GM18951 (cell line): ENCODE data around the gene HDAC6.

ENCODE experiments used
- POLR2A ChIP-seq: IDR thresholded peaks from 4 replicates; pipeline ENCODE4 v1.6.1; 2011; ENCODE audit warnings: mild to moderate bottlenecking; ENCODE audit not compliant: insufficient read length, insufficient read depth; ENCODE audit errors: extremely low read depth
- in situ Hi-C: fragments of 300-500 bp; cut with MboI; formaldehyde crosslinking; loops from one replicate; pipeline ENCODE4 v1.12.0; 2022; ENCODE audit warnings: low sequenced_read_pairs, mixed read lengths, inconsistent platforms; ENCODE audit not compliant: unreplicated experiment

HDAC6 gene

GRCh38 chrX:48801280-48802088 lies at the start of gene HDAC6:
TSS of gene HDAC6 (plus strand) at chrX:48802067. CDS start at chrX:48802693, 626 bp downstream.
- peak; percentile 49 for TF ChIP-seq POLR2A
- in situ Hi-C loops = no loop called here

GRCh38 chrX:48752498-48752897 lies 49.4 kb upstream of the HDAC6 start:
- in situ Hi-C loops = no loop called here
- TF ChIP-seq POLR2A = no peak

- in situ Hi-C loops = no loop called here
- no peak for TF ChIP-seq POLR2A
Observed at GRCh38 chrX:48753708-48754228, 48.1 kb upstream of the HDAC6 start.

- in situ Hi-C loops = no loop called here
- TF ChIP-seq POLR2A = no peak
Observed at GRCh38 chrX:48754238-48754637, 47.6 kb upstream of the HDAC6 start.

- no peak for TF ChIP-seq POLR2A
- in situ Hi-C loops = no loop called here
Observed at GRCh38 chrX:48761674-48762471, 40.0 kb upstream of the HDAC6 start, which contains the start of gene GLOD5. TSS of gene GLOD5 (plus strand) at chrX:48761747. CDS start at chrX:48761791, 44 bp downstream.

GRCh38 chrX:48769230-48769629 lies 32.6 kb upstream of the HDAC6 start:
- no peak for TF ChIP-seq POLR2A
- in situ Hi-C loops = no loop called here

- in situ Hi-C loops = no loop called here
- TF ChIP-seq POLR2A = no peak
Observed at GRCh38 chrX:48770296-48770695, 31.6 kb upstream of the HDAC6 start.

- in situ Hi-C loops = no loop called here
Observed at GRCh38 chrX:48772602-48773001, 29.3 kb upstream of the HDAC6 start.

GRCh38 chrX:48776818-48777439 lies 24.9 kb upstream of the HDAC6 start:
- in situ Hi-C loops = no loop called here
- no peak for TF ChIP-seq POLR2A

More at GRCh38 chrX:48772602-48773001, 29.3 kb upstream of the HDAC6 start:
- TF ChIP-seq POLR2A = no peak

- in situ Hi-C loops = no loop called here
- no peak for TF ChIP-seq POLR2A
Observed at GRCh38 chrX:48779399-48779798, 22.5 kb upstream of the HDAC6 start.

- no peak for TF ChIP-seq POLR2A
- in situ Hi-C loops = no loop called here
Observed at GRCh38 chrX:48781705-48782104, 20.2 kb upstream of the HDAC6 start.

GRCh38 chrX:48782216-48782615 lies 19.7 kb upstream of the HDAC6 start:
- no peak for TF ChIP-seq POLR2A

GRCh38 chrX:48782795-48783194 lies 19.1 kb upstream of the HDAC6 start:
- in situ Hi-C loops = no loop called here
- no peak for TF ChIP-seq POLR2A

More at GRCh38 chrX:48782216-48782615, 19.7 kb upstream of the HDAC6 start:
- in situ Hi-C loops = no loop called here
